IPS DF 4.7 (cell line): ENCODE results near the gene KPNA6.
"Not testable (repeated sequence)": the region's sequence is repeated elsewhere in the genome, so short reads cannot be mapped to it uniquely, and the experiment has no call there.

Experiments used
- DNase-seq: peaks from one replicate; pipeline ENCODE4 v3.0.0-alpha.2; 2013; ENCODE audit warnings: low spot score; ENCODE audit errors: extremely low read depth

Gene KPNA6

GRCh38 chr1:32142446-32143301 is 34.8 kb downstream of the KPNA6 start:
- DNase-seq: no peak

DNA sequence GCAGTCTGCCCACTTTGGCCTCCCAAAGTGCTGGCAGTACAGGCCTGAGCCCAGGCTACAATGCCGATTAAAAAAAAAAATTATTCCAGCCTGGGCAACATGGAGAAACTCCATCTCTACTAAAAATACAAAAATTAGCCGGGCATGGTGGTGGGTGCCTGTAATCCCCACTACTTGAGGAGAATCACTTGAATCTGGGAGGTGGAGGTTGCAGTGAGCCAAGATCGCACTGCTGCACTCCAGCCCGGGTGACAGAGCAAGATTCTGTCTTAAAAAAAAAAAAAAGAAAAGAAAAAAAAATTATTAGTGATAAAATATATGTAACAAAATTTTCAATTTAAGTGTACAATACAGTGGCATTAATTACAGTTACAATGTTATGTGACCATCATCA is 35.4 kb downstream of the KPNA6 start:
- DNase-seq: not testable (repeated sequence)

- no peak for DNase-seq
Observed at GRCh38 chr1:32144033-32144432, 36.2 kb downstream of the KPNA6 start.

DNA sequence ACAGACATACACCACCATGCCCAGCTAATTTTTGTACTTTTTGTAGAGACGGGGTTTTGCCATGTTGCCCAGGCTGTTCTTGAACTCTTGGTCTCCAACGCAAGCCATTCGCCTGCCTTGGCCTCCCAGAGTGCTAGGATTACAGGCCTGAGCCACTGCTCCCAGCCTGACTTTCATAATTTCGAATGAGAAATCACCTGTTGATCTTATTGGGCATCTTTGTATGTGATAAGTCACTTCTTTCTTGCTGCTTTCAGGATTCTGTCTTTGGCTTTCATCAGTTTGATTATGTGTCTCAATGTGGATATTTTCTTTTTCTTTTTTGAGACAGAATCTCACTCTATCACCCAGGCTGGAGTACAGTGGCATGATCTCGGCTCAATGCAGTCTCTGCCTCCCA is 39.9 kb downstream of the KPNA6 start:
- DNase-seq: not testable (repeated sequence)

GRCh38 chr1:32150847-32151246 is 43.0 kb downstream of the KPNA6 start:
- no peak for DNase-seq

- DNase-seq: no peak
Observed at GRCh38 chr1:32151319-32151787, 43.5 kb downstream of the KPNA6 start.

GRCh38 chr1:32159189-32159588 is 51.3 kb downstream of the KPNA6 start:
- no peak for DNase-seq

DNA sequence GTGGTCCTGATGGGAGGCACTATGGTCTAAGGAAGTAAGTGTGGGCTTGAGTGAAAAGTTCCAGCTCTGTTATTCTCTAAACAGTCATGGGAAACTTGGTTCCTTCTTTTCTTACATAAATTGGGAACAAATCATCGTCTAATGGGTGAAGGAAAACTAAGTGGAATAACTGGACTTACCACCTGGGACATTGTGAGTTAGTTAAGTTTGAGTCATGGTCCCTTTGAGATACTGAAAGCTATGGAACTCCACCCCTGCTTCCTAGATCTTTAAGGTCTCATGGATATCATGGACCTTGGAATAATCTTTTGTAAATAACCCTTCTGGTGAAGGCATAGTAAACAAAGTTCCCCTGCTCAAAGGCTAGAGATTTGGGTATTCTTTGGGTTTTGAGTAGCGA is 55.5 kb downstream of the KPNA6 start:
- DNase-seq: no peak

- not testable (repeated sequence) for DNase-seq
Observed at GRCh38 chr1:32165633-32166032, 57.8 kb downstream of the KPNA6 start.

DNA sequence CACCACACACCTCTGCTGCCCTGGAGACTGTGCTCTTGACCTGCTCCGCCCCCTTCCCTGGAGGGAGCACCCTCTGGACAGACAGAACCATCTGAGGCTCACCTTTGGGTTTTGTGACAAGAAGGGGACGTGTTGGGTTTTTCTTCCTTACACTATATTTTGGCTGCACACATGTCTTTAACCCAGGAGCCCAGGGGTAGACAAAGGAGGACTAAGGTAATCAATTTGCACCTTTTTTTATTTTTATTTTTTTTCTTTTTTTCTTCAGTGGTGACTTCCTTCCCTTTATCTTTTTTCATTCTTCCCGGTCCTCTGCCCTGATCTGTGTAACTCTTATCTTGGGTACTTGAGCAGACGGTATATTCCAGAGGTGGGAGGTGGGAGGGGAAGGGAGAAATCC is 63.1 kb downstream of the KPNA6 start:
- DNase-seq: no peak

- DNase-seq: no peak
Observed at GRCh38 chr1:32172621-32173245, 64.9 kb downstream of the KPNA6 start.

GRCh38 chr1:32178380-32179192 is 70.7 kb downstream of the KPNA6 start:
- DNase-seq: no peak

DNA sequence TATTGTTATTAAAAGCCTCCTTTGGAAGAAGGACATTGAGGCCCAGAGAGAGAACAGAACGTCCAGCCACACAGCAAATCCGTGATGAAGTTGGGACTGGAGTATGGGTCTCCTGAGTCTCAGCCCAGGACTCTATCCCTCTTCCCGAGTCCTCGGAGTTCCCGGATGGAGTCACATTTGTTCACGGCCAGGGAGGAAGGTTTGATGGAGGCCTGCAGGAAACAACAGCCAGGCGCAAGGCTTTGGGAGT is 71.3 kb downstream of the KPNA6 start:
- DNase-seq: no peak

DNA sequence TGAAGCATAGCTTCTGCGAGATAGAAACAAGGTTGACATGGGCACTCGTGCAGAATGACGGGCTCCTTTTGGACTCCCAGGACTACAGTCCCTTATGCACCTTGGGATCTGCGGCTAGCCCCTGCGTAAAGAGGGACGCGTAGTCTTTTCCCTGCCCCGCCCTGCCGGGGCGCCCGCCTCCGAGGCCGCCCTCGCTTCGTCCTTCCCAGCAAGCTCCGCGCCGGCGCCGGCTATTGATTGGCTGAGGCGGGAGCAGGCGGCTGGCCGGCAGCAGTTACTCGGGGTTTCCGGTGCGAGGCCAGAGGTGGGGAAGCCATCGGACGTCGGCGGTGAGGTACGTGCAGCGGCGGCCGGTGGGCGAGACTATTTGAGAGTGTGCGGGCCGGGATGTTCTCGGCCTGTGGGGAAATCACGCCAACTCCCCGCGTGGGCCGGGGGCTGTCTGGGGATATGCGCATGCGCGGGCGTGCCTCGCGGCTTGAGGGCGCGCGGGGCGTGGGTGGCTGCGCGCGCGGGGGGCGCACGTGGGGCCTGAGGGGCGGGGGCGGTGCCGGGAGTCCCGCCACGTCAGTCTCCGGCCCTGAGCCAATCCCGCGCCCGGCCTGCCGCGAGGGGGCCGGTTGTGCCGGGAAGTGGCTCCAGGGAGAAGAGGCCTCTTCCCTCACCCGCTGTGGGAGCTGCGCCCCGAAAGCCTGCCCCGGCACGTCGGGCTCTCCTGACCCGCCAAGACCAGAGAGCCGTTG is 71.8 kb downstream of the KPNA6 start, which contains the start of gene TXLNA:
TSS of gene TXLNA (plus strand) at position 233 of the 743 bp plus-strand sequence. CDS start 671 bp downstream, outside the sequence.
- no peak for DNase-seq

GRCh38 chr1:32180186-32181060 is 72.6 kb downstream of the KPNA6 start:
- no peak for DNase-seq

DNA sequence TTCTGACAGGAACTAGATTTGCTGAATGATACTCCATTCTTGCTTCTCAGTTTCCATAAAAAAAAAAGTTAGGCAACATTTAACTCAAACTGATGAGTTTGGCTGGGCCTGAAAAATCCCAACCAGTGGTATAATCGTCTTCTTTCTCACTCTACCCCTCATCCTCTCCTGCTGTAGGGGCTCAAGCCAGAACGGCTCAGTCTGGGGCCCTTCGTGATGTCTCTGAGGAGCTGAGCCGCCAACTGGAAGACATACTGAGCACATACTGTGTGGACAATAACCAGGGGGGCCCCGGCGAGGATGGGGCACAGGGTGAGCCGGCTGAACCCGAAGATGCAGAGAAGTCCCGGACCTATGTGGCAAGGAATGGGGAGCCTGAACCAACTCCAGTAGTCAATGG is 73.2 kb downstream of the KPNA6 start:
- no peak for DNase-seq

- DNase-seq: no peak
Observed at GRCh38 chr1:32181563-32181962, 73.7 kb downstream of the KPNA6 start.

DNA sequence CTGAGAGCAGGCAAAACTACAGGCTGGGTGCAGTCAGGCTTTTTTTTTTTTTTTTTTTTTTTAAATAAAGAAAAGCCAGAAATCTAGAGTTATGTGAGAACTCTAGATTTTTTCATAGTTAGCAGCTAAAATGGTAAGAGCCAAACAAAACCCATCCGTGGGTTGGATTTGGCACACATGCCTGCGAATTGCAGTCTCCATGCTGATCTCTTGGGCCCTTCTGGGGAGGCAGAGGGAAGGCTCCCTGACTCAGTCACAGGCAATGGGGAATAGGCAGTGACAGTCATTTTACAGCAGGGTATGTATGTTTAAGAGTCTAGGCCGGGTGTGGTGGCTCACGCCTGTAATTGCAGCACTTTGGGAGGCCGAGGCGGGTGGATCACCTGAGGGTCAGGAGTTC is 74.2 kb downstream of the KPNA6 start:
- no peak for DNase-seq

GRCh38 chr1:32184650-32185049 is 76.8 kb downstream of the KPNA6 start:
- DNase-seq: no peak

DNA sequence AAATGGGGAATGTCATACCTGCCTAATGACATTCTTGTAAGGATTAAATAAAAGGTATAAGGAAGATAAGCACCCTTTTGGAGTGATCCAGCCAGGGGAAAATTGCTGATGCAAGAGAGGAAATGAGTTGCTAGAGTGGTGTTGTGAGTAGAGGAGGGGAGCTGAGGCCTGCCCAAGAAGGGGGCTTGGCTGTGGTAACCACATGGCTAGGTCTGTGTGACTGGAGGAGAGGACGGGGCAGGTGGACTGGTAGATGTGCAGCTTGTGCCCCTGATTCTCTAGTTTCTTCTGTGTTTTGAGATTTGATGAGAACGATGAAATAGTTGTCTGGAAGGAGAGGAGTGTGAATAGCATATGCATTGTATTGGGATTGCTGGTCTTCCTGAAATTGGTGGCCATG is 78.2 kb downstream of the KPNA6 start:
- DNase-seq: no peak
